GM18508 (cell line): ENCODE measurements around the gene BCAT1.
A peak's percentile ranks its signal among the peaks of the same experiment; 100 is the strongest.
"Not testable (repeated sequence)": the region's sequence is repeated elsewhere in the genome, so short reads cannot be mapped to it uniquely, and the experiment has no call there.

Source experiments
- ATAC-seq: cut with Tn5 transposase; IDR thresholded peaks from one replicate; pipeline ENCODE4 v1.9.1; 2021; ENCODE audit warnings: moderate number of reproducible peaks; ENCODE audit not compliant: insufficient read depth, unreplicated experiment

Gene BCAT1

GRCh38 chr12:24964342-24964741 lies 15.4 kb upstream of the BCAT1 start:
- no peak for ATAC-seq

- ATAC-seq, result peak; percentile 84
Measured at GRCh38 chr12:24960222-24960855, 11.4 kb upstream of the BCAT1 start.

GRCh38 chr12:24956351-24956750 lies 7.5 kb upstream of the BCAT1 start:
- ATAC-seq, result not testable (repeated sequence)

GRCh38 chr12:24955853-24956252 lies 7.0 kb upstream of the BCAT1 start:
- no peak for ATAC-seq

- no peak for ATAC-seq
Measured at GRCh38 chr12:24955389-24955788, 6.5 kb upstream of the BCAT1 start.

GRCh38 chr12:24954261-24954660 lies 5.4 kb upstream of the BCAT1 start:
- no peak for ATAC-seq

GRCh38 chr12:24952389-24952788 lies 3.5 kb upstream of the BCAT1 start:
- no peak for ATAC-seq

GRCh38 chr12:24950231-24950834 lies 1.4 kb upstream of the BCAT1 start:
- ATAC-seq, result no peak

GRCh38 chr12:24948420-24948756 lies 513 bp downstream of the BCAT1 start:
- no peak for ATAC-seq

- ATAC-seq, result no peak
Measured at GRCh38 chr12:24947541-24948419, 1.1 kb downstream of the BCAT1 start.

- ATAC-seq, result no peak
Measured at GRCh38 chr12:24945845-24946244, 3.1 kb downstream of the BCAT1 start.

- ATAC-seq, result no peak
Measured at GRCh38 chr12:24945039-24945438, 3.9 kb downstream of the BCAT1 start.

- ATAC-seq, result no peak
Measured at GRCh38 chr12:24944601-24944975, 4.3 kb downstream of the BCAT1 start.

GRCh38 chr12:24943947-24944600 lies 4.8 kb downstream of the BCAT1 start:
- ATAC-seq, result no peak

GRCh38 chr12:24940157-24940556 lies 8.7 kb downstream of the BCAT1 start:
- ATAC-seq, result no peak

- not testable (repeated sequence) for ATAC-seq
Measured at GRCh38 chr12:24939551-24939950, 9.3 kb downstream of the BCAT1 start.

GRCh38 chr12:24938341-24938740 lies 10.6 kb downstream of the BCAT1 start:
- ATAC-seq, result no peak

GRCh38 chr12:24937553-24938244 lies 11.2 kb downstream of the BCAT1 start:
- ATAC-seq, result no peak

GRCh38 chr12:24933694-24934407 lies 15.1 kb downstream of the BCAT1 start:
- no peak for ATAC-seq
